NK-92 (cell line): ENCODE results near the gene PRRT1B.

Experiments used
- DNase-seq: peaks from one replicate; lab custom pipeline; 2025; ENCODE audit not compliant: unreplicated experiment; lab: John Stamatoyannopoulos, UW

PRRT1B gene

GRCh38 chr9:131594906-131595665, 49.8 kb downstream of the PRRT1B start:
- no peak for DNase-seq

DNA sequence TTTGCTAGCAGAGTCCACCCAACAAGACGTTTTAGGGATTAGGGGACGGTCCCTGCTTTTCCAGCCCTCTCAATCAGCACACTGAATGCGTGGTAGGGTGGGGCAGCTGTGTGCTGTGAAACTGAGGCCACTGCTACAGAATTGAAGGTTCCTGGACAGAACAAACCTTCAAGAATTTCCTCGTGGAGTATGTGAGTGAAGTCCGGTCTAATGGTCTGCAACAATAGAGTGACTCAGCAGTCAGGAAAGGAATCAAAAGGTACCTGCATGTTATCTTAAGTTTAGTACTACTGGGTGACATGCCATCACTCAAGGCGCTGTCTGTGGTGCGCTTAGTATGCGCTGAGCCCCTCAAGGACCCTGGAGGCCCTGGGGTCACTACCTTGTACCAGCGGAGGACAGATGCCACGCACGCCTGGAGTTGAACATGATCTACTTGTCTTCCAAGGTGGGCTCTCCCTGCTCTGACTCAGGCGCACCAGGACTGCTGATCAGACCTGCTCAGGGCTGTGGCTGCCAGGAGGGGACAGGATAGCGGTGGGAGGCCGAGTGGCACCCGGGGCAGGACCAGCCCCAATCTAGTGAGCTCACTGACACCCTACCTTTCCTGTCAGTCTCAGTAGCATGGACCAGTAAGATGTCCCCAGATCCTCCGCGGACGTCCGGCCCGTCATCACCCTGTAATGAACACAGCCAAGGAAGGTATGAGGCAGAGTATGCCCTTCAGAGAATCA, 50.5 kb downstream of the PRRT1B start:
- no peak for DNase-seq

DNA sequence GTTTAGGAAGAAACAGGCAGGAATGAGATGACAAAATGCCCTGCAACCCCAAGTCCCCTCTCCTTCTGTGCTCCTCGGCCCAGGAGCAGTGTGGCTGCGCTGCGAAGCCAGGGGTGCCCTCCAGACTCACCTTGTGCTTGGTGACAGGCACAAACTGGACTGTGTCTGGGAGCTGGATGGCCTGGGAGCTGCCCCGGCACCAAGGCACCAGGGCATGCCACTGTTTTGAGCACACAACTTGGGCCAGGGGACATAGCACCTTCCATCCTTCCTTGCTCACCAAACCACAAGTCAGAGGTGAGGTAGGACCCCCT, 51.1 kb downstream of the PRRT1B start:
- no peak for DNase-seq

GRCh38 chr9:131597246-131597645, 51.9 kb downstream of the PRRT1B start:
- DNase-seq: no peak

DNA sequence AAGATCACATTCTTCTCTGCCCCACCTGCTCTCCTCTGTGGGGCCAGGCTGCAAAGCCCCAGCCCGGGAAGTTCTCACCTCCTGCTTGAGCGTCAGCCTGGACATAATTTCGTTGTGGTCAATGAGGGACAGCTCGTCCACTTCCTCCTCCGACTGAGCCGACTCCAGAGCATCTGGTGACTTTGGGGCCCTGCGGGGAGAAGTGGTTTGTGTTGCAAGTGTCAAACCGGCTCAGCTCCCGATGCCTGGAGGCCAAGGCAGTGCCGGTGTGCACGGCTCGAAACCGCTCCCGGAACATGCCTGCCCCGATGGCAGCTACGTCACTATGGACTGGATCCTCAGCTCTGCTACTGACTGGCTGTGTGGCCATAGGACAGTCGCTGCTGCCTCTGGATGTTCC, 52.8 kb downstream of the PRRT1B start:
- DNase-seq: no peak

- no peak for DNase-seq
Measured at GRCh38 chr9:131601683-131602181, 56.4 kb downstream of the PRRT1B start.

DNA sequence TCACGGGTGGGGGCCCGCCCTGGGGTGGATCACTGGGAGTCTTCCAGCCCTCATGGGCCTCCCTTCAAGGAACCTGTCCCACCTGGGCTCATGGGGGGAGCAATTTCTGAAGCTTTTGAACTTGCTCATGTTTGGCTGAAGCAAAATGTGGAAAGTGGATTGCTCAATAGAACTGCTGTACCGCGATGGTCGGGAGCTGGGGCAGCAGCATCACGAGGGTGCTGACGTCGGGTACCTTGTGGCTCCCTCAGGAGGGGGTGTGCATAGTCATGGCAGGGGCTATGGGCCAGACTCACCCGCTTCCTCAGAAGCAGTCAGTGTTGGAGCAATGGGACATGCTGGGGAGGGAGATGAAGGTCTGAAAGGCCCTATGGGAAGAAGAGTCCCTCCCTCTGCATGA, 57.9 kb downstream of the PRRT1B start:
- no peak for DNase-seq

DNA sequence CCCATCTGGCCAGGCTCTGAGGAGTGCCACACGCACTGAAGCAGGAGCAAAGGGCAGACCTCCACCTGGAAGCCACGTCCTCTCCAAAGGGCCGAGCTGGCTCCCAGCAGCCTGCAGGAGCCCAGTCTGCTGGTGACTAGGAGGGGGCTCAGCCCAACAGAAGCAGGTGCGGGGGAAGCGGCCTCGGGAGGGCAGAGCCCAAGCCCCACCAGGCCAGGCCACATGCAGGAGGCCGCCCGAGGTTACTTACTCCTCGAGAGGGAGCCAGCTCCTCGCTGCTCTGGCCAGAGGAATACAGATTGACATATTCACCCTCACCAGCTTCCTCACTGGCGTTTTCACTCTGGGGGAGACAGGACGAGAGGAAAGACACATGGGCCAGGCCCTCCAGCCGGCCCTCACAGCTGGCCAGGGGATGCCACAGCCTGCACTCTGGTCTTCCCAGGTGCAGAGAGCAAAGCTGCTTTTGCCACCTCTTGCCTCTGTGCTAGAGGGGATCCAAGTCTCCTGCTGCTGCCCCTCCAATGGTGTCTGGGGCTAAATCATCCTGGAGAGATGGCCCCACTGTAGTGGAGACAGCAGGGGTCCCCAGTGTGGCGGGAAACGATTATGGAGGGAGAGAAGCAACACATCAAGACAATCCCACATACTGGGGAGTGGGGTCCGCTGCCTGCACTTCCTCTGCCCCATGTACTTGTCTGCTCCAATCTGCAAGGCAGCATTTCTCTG, 58.6 kb downstream of the PRRT1B start:
- DNase-seq: no peak

GRCh38 chr9:131605770-131606590, 60.7 kb downstream of the PRRT1B start:
- no peak for DNase-seq

- no peak for DNase-seq
Measured at GRCh38 chr9:131606896-131607567, 61.7 kb downstream of the PRRT1B start.

DNA sequence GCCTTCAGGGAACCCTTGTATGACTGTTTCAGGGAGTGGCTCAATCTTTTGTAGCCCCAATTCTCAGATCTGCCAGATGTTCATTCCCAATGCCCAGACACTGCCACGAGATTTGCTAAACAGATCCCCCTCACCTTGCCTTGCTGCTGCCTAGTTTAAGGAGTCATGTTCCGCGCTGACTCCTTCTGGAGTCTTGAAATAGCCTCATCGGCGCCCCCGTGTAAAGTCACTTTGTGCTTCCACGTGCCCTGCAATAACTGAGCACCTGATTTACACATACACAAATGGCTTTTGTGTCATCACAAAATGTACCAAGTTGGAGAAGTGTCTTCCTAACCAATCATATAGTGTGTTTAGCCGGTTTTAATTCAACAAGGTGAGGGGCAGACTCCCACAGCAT, 62.3 kb downstream of the PRRT1B start:
- DNase-seq: no peak

- no peak for DNase-seq
Measured at GRCh38 chr9:131608493-131609037, 63.2 kb downstream of the PRRT1B start.
